Gastrocnemius medialis (tissue), 4 donors: ENCODE data around the gene DUOX1. TPM values are rescaled to one million over a fixed set of nuclear protein-coding genes. Genes with fewer than 3 reads are reported as not detected.

Source experiments
- ATAC-seq, 2 donors: fragments of 150-250 bp; one replicate each; pipeline ENCODE4 v1.9.1; 2016
- DNase-seq, 2 donors: peaks; one replicate each; pipeline ENCODE4 v3.0.0-alpha.2; 2019
- H3K27ac ChIP-seq, 4 donors: fragments of 200-600 bp; sonication (generic); 1 replicate in 1 of 4; 2 replicates in 3 of 4; pipeline ENCODE4 v1.5.1; 2016 to 2018; ENCODE audit warnings: mild to moderate bottlenecking in 2 of 4, moderate library complexity in 1 of 4
- H3K27me3 ChIP-seq, 3 donors: fragments of 200-600 bp; sonication (generic) in 2 of 3; 1 replicate in 1 of 3; 2 replicates in 2 of 3; pipeline versions ENCODE4 v1.5.1 to v1.6.0; 2016 to 2019; ENCODE audit warnings: mild to moderate bottlenecking in 1 of 3, moderate library complexity in 1 of 3
- H3K36me3 ChIP-seq, 2 donors: fragments of 200-600 bp; sonication (generic) in 1 of 2; one replicate each; pipeline ENCODE4 v1.5.1; 2017 to 2018
- H3K4me1 ChIP-seq, 2 donors: fragments of 200-600 bp; sonication (generic) in 1 of 2; one replicate each; pipeline ENCODE4 v1.5.1; 2016 to 2017; ENCODE audit warnings: mild to moderate bottlenecking in 2 of 2
- H3K4me3 ChIP-seq, 4 donors: fragments of 200-600 bp; sonication (generic) in 3 of 4; 1 replicate in 1 of 4; 2 replicates in 3 of 4; pipeline ENCODE4 v1.5.1; 2016 to 2019; ENCODE audit warnings: mild to moderate bottlenecking in 2 of 4
- H3K9me3 ChIP-seq, 3 donors: fragments of 200-600 bp; sonication (generic) in 2 of 3; 1 replicate in 1 of 3; 2 replicates in 2 of 3; pipeline ENCODE4 v1.5.1; 2016 to 2019
- POLR2A ChIP-seq, 2 donors: fragments of 450-650 bp; IDR thresholded peaks; one replicate each; pipeline ENCODE4 v1.6.1; 2017; ENCODE audit warnings: antibody characterized with exemption in 2 of 2, mild to moderate bottlenecking in 2 of 2, moderate library complexity in 2 of 2
- in situ Hi-C, 4 donors: fragments of 200-750 bp; cut with MboI; loops; one replicate each; pipeline versions ENCODE4 v1.15.0 to v1.8.0; 2017; ENCODE audit warnings: low sequenced_read_pairs in 4 of 4
- intact Hi-C: fragments of 100-400 bp; cut with DNase I; formaldehyde crosslinking; loops from one replicate; pipeline ENCODE4 v1.15.1; 2023; ENCODE audit warnings: low total_unique reads
- total RNA-seq, 4 donors: library from RNA; depleted of rRNA; stranded (reverse); fragments of >200 nt; gene quantifications; one replicate each; pipeline versions ENCODE4 v1.1.0 to v1.2.3, GENCODE V29; 2016
- TF ChIP-seq, protein P1 (sequence below), 5 experiments: fragments of 450-650 bp in 3 of 5; fragments of 200-600 bp in 2 of 5; sonication (generic) in 2 of 5; IDR thresholded peaks in 4 of 5; conservative IDR thresholded peaks in 1 of 5; 1 replicate in 4 of 5; 2 replicates in 1 of 5; pipeline ENCODE4 v1.5.1; 2016 to 2019; ENCODE audit warnings: antibody characterized with exemption in 5 of 5, mild to moderate bottlenecking in 3 of 5, moderate library complexity in 3 of 5

Gene DUOX1
- total RNA-seq, 4 donors from 2014 or later = 0.07 to 0.56 (median 0.13) TPM; not detected in 1

DNA sequence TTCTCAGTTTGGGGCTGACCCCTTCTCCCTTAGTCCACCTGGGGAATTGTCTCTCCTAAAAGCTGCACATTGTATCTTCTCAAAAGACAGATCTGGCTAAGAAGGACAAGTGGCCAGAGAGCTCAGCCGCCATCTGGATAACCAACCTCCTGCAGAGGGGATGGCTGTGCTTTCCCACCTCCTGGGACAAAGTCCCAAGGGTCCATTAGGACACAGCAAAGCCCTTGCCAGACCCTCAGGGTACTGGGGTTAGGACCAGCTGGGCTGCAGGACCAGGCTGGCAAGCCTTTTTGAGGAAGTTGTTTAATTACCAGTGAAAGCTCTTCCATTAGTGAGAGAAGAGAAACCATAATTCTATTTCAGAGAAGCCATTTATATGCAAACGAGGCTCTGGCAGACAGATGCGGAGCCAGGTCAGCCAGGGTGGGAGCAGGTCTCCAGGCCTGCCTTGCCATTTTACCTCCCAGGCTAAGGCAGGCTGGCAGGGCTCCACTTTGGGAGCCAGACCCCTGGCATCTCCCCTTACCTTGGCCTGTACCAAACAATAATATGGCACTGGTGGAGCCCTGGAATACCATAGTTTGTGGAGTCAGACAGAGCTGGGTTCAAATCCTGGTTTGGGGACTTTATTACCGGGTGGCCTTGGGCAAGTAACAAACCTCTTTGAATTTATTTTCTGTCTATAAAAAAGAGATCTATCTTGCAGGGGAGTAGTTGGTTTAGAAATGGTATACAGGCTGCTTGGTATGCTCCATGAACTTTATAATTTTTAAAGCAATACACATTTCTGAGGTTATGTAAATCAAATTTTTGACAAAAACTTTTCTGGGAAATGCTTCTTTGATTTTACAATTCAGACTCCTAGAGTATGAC lies 40.0 kb downstream of the DUOX1 start:
- H3K4me3 ChIP-seq = no peak overlapping the region
- in situ Hi-C loops = loop anchor here in 3 of 4 donors (10.0 to 25.0 kb wide), 2 partner anchors 235 to 242 kb away; a partner anchor contains a TSS
- DNase-seq = no peak
- no peaks in the 10 kb centered on the region for H3K9me3 ChIP-seq
- no peaks in the 10 kb centered on the region for H3K27me3 ChIP-seq
- ATAC-seq = no peak
- H3K27ac ChIP-seq = no peak overlapping the region
- TF ChIP-seq, protein P1, sequence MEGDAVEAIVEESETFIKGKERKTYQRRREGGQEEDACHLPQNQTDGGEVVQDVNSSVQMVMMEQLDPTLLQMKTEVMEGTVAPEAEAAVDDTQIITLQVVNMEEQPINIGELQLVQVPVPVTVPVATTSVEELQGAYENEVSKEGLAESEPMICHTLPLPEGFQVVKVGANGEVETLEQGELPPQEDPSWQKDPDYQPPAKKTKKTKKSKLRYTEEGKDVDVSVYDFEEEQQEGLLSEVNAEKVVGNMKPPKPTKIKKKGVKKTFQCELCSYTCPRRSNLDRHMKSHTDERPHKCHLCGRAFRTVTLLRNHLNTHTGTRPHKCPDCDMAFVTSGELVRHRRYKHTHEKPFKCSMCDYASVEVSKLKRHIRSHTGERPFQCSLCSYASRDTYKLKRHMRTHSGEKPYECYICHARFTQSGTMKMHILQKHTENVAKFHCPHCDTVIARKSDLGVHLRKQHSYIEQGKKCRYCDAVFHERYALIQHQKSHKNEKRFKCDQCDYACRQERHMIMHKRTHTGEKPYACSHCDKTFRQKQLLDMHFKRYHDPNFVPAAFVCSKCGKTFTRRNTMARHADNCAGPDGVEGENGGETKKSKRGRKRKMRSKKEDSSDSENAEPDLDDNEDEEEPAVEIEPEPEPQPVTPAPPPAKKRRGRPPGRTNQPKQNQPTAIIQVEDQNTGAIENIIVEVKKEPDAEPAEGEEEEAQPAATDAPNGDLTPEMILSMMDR (IDR thresholded peaks at IDR 0.05 in 4 of 5, conservative IDR thresholded peaks at IDR 0.05 in 1 of 5) = no peak
- no peak for TF ChIP-seq POLR2A (IDR thresholded peaks at IDR 0.05)
- peaks cover 0 to 4% of the 10 kb centered on the region in 2 donors for H3K4me1 ChIP-seq
- no peaks in the 10 kb centered on the region for H3K36me3 ChIP-seq
- intact Hi-C loops = no loop called here

DNA sequence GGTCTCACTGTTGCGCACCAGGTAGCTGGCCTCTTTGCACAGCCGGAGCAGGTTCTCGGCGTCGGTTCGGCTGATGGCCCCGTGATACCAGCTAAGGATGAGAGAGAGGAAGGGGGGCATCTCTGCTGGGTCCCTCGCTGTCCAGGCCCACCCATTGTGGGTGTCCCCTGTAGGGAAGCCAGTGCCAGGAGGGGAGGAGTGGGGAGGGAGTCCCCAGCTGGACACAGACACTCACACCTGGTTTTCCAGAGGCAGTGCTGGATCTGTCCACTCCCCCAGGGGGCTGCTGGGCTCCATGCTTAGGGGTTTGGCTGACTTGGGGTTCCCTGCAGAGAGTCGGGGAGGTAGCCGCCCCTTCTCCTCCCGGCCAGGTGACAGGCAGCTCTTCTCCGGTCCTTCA lies 42.1 kb downstream of the DUOX1 start:
- no peak overlapping the region for H3K27ac ChIP-seq
- intact Hi-C loops = no loop called here
- ATAC-seq (no peak), DNase-seq (no peak)
- H3K9me3 ChIP-seq = no peaks in the 10 kb centered on the region
- TF ChIP-seq POLR2A (IDR thresholded peaks at IDR 0.05) = no peak
- TF ChIP-seq, protein P1 (IDR thresholded peaks at IDR 0.05 in 4 of 5, conservative IDR thresholded peaks at IDR 0.05 in 1 of 5) = no peak
- in situ Hi-C loops = loop anchor here in 1 of 4 donors (25.0 kb wide), 1 partner anchor 240 kb away; a partner anchor contains a TSS
- no peak overlapping the region for H3K4me3 ChIP-seq
- no peaks in the 10 kb centered on the region for H3K36me3 ChIP-seq
- peaks cover 0 to 4% of the 10 kb centered on the region in 2 donors for H3K4me1 ChIP-seq
- no peaks in the 10 kb centered on the region for H3K27me3 ChIP-seq

DNA sequence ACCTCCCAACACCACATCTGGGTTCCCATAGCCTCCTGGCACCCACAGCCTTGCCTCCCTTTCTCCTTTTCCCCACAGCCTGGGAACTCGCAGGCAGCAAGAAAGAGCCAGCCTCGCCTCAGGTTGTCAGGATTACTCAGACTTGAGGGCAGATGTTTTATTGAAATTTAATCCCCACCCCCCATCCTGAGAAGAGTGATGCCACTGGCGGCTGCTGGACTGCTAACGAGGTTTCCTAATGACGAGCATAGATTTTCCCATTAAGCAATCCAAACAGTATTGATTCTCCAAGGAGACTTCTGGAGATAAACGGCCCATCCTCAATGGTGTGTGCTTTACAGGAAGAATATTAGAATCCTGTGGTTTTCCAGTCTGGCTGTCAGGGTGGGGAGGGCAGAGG lies 44.3 kb downstream of the DUOX1 start:
- H3K27ac ChIP-seq = no peak overlapping the region
- TF ChIP-seq POLR2A (IDR thresholded peaks at IDR 0.05) = no peak
- TF ChIP-seq, protein P1 (IDR thresholded peaks at IDR 0.05 in 4 of 5, conservative IDR thresholded peaks at IDR 0.05 in 1 of 5) = no peak
- no peak overlapping the region for H3K4me3 ChIP-seq
- in situ Hi-C loops = loop anchor here in 1 of 4 donors (25.0 kb wide), 1 partner anchor 238 kb away; a partner anchor contains a TSS
- ATAC-seq (no peak), DNase-seq (no peak)
- intact Hi-C loops = no loop called here
- H3K9me3 ChIP-seq = no peaks in the 10 kb centered on the region
- H3K4me1 ChIP-seq = no peaks in the 10 kb centered on the region
- no peaks in the 10 kb centered on the region for H3K27me3 ChIP-seq
- no peaks in the 10 kb centered on the region for H3K36me3 ChIP-seq

DNA sequence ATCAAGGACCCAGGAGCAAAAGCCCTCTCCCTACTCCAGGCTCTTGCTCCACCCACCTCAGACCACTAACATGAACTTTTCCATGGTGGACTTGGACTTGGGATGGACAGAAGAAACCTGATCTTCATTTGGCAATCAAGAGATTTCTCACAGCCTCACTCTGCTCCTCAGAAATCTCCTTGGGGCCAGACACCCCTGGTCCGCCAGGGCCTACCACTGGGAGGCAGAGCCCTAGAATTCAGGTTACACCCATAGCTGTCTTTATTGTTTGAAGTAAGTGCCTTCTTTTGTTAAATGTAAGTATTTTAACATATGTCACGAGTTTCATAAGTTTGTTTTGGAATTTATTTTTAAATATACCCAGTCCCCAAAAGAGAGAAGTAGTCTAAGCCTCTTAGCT lies 44.8 kb downstream of the DUOX1 start:
- intact Hi-C loops (no loop called here), in situ Hi-C loops (loop anchor here in 1 of 4 donors (25.0 kb wide), 1 partner anchor 238 kb away; a partner anchor contains a TSS)
- H3K4me3 ChIP-seq = no peak overlapping the region
- H3K9me3 ChIP-seq = no peaks in the 10 kb centered on the region
- H3K27ac ChIP-seq = no peak overlapping the region
- DNase-seq (no peak), ATAC-seq (no peak)
- no peaks in the 10 kb centered on the region for H3K36me3 ChIP-seq
- no peaks in the 10 kb centered on the region for H3K4me1 ChIP-seq
- H3K27me3 ChIP-seq = no peaks in the 10 kb centered on the region
- no peak for TF ChIP-seq POLR2A (IDR thresholded peaks at IDR 0.05)
- TF ChIP-seq, protein P1 (IDR thresholded peaks at IDR 0.05 in 4 of 5, conservative IDR thresholded peaks at IDR 0.05 in 1 of 5) = no peak
